ENCODE data around the gene POLH. TPM values are rescaled to one million over a fixed set of nuclear protein-coding genes. Genes with fewer than 3 reads are reported as not detected.
"Not testable (repeated sequence)": the region's sequence is repeated elsewhere in the genome, so short reads cannot be mapped to it uniquely, and the experiment has no call there.

The POLH gene
- total and polyA plus RNA-seq, 5 donors from 2014 or later = 10.4 to 14.7 (median 10.8) TPM

- Histone ChIP-seq H3K36me3 (ENCODE audit: control insufficient read depth, insufficient read depth, low read length) (peaks cover 89% of the 10 kb centered on the region), H3K4me3 (ENCODE audit: low read depth, low read length) (no peak overlapping the region), H3K27me3 (ENCODE audit: control insufficient read depth, insufficient read depth, low read length) (no peaks in the 10 kb centered on the region), H3K9me3 (ENCODE audit: control insufficient read depth in 2 of 2, low read length in 2 of 2) (no peaks in the 10 kb centered on the region), H3K27ac (ENCODE audit: insufficient read depth, low read length, poor library complexity, severe bottlenecking) (no peak overlapping the region), H3K4me1 (ENCODE audit: control insufficient read depth, insufficient read depth, low read length, poor library complexity, severe bottlenecking) (no peaks in the 10 kb centered on the region)
- Mint-ChIP-seq H3K27ac (no peak overlapping the region), H3K27me3 (no peaks in the 10 kb centered on the region), H3K36me3 (peaks cover 40% of the 10 kb centered on the region), H3K9me3 (no peaks in the 10 kb centered on the region), H3K4me3 (no peak overlapping the region), H3K4me1 (peaks cover 0 to 14% (median 3%) of the 10 kb centered on the region in 4 donors)
- DNase-seq = no peak
- ATAC-seq (ENCODE audit: low read depth in 2 of 2) = no peak
Measured at GRCh38 chr6:43547222-43547621, 28.8 kb upstream of the POLH start.

GRCh38 chr6:43557620-43558019, 18.4 kb upstream of the POLH start:
- not testable (repeated sequence) for DNase-seq; H3K27me3 ChIP-seq (ENCODE audit: control insufficient read depth, insufficient read depth, low read length); H3K9me3 ChIP-seq (ENCODE audit: control insufficient read depth in 2 of 2, low read length in 2 of 2); H3K4me1 Mint-ChIP-seq; H3K4me1 ChIP-seq (ENCODE audit: control insufficient read depth, insufficient read depth, low read length, poor library complexity, severe bottlenecking); H3K9me3 Mint-ChIP-seq; H3K27ac ChIP-seq (ENCODE audit: insufficient read depth, low read length, poor library complexity, severe bottlenecking); ATAC-seq (ENCODE audit: low read depth in 2 of 2); H3K4me3 Mint-ChIP-seq; H3K27ac Mint-ChIP-seq; H3K27me3 Mint-ChIP-seq; H3K4me3 ChIP-seq (ENCODE audit: low read depth, low read length)
- H3K36me3 ChIP-seq (ENCODE audit: control insufficient read depth, insufficient read depth, low read length) = peaks cover 84% of the 10 kb centered on the region
- H3K36me3 Mint-ChIP-seq = peaks cover 59% of the 10 kb centered on the region

- Mint-ChIP-seq H3K4me1 (no peaks in the 10 kb centered on the region), H3K36me3 (peaks cover 48% of the 10 kb centered on the region), H3K27ac (peak overlapping the region in 1 of 3 donors; percentile 21), H3K27me3 (no peaks in the 10 kb centered on the region), H3K9me3 (no peaks in the 10 kb centered on the region), H3K4me3 (no peak overlapping the region)
- Histone ChIP-seq H3K36me3 (ENCODE audit: control insufficient read depth, insufficient read depth, low read length) (peaks cover 86% of the 10 kb centered on the region), H3K4me3 (ENCODE audit: low read depth, low read length) (no peak overlapping the region), H3K27ac (ENCODE audit: insufficient read depth, low read length, poor library complexity, severe bottlenecking) (no peak overlapping the region), H3K4me1 (ENCODE audit: control insufficient read depth, insufficient read depth, low read length, poor library complexity, severe bottlenecking) (no peaks in the 10 kb centered on the region), H3K27me3 (ENCODE audit: control insufficient read depth, insufficient read depth, low read length) (no peaks in the 10 kb centered on the region), H3K9me3 (ENCODE audit: control insufficient read depth in 2 of 2, low read length in 2 of 2) (no peaks in the 10 kb centered on the region)
- ATAC-seq (ENCODE audit: low read depth in 2 of 2) = no peak
- no peak for DNase-seq
Measured at GRCh38 chr6:43559328-43559727, 16.7 kb upstream of the POLH start.

DNA sequence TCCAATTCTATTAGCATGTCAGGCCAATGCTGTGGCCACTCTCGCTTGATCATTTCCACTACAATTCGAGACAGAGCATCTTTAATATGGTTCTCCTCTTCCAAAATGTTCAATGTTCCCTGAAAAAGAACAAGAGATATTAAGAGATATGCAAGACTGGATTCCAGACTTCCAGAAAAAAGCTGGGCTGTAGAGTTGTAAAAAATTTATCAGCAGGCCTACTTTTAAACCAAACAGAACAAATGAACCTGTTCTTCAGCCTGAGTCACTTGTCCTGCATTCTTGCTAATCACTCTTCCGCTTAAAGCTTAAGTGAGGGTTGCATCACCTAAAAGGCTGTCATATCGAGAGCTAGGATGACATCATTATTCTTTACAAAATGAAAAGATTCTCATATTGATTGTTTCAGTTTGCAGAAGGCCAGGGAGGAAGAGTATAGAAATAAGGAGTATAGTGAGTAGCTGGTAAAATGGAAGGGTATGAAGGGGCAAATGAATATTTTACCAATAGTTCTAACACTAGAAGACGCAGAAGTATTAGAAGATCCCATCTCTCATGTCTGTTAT, 5.0 kb upstream of the POLH start:
- Histone ChIP-seq H3K27ac (ENCODE audit: insufficient read depth, low read length, poor library complexity, severe bottlenecking) (no peak overlapping the region), H3K36me3 (ENCODE audit: control insufficient read depth, insufficient read depth, low read length) (peaks cover 64% of the 10 kb centered on the region), H3K4me1 (ENCODE audit: control insufficient read depth, insufficient read depth, low read length, poor library complexity, severe bottlenecking) (peaks cover 15% of the 10 kb centered on the region), H3K9me3 (ENCODE audit: control insufficient read depth in 2 of 2, low read length in 2 of 2) (no peaks in the 10 kb centered on the region), H3K4me3 (ENCODE audit: low read depth, low read length) (no peak overlapping the region), H3K27me3 (ENCODE audit: control insufficient read depth, insufficient read depth, low read length) (no peaks in the 10 kb centered on the region)
- DNase-seq (peak in 1 of 3 donors; percentile 54), ATAC-seq (ENCODE audit: low read depth in 2 of 2) (no peak)
- Mint-ChIP-seq H3K27ac (peak overlapping the region in 2 of 3 donors; percentile 4 to 72), H3K27me3 (peaks cover 4% of the 10 kb centered on the region), H3K9me3 (no peaks in the 10 kb centered on the region), H3K4me3 (peak overlapping the region in 2 of 4 donors; percentile 19 to 78), H3K36me3 (peaks cover 24% of the 10 kb centered on the region), H3K4me1 (peaks cover 15 to 16% (median 16%) of the 10 kb centered on the region in 4 donors)

- Histone ChIP-seq H3K36me3 (ENCODE audit: control insufficient read depth, insufficient read depth, low read length) (peaks cover 57% of the 10 kb centered on the region), H3K27ac (ENCODE audit: insufficient read depth, low read length, poor library complexity, severe bottlenecking) (no peak overlapping the region), H3K27me3 (ENCODE audit: control insufficient read depth, insufficient read depth, low read length) (no peaks in the 10 kb centered on the region), H3K4me3 (ENCODE audit: low read depth, low read length) (no peak overlapping the region), H3K4me1 (ENCODE audit: control insufficient read depth, insufficient read depth, low read length, poor library complexity, severe bottlenecking) (peaks cover 25% of the 10 kb centered on the region), H3K9me3 (ENCODE audit: control insufficient read depth in 2 of 2, low read length in 2 of 2) (no peaks in the 10 kb centered on the region)
- ATAC-seq (ENCODE audit: low read depth in 2 of 2) (no peak), DNase-seq (no peak)
- no peak overlapping the region for H3K27ac Mint-ChIP-seq
- H3K36me3 Mint-ChIP-seq = peaks cover 21% of the 10 kb centered on the region
- H3K4me3 Mint-ChIP-seq = peak overlapping the region in 1 of 4 donors; percentile 52
- H3K27me3 Mint-ChIP-seq = peaks cover 4% of the 10 kb centered on the region
- H3K9me3 Mint-ChIP-seq = no peaks in the 10 kb centered on the region
- peaks cover 17 to 23% (median 20%) of the 10 kb centered on the region in 4 donors for H3K4me1 Mint-ChIP-seq
Measured at GRCh38 chr6:43572015-43572414, 4.0 kb upstream of the POLH start.

- Histone ChIP-seq H3K27me3 (ENCODE audit: control insufficient read depth, insufficient read depth, low read length) (no peaks in the 10 kb centered on the region), H3K36me3 (ENCODE audit: control insufficient read depth, insufficient read depth, low read length) (peaks cover 29% of the 10 kb centered on the region), H3K9me3 (ENCODE audit: control insufficient read depth in 2 of 2, low read length in 2 of 2) (no peaks in the 10 kb centered on the region), H3K27ac (ENCODE audit: insufficient read depth, low read length, poor library complexity, severe bottlenecking) (peak overlapping the region; percentile 35), H3K4me3 (ENCODE audit: low read depth, low read length) (peak overlapping the region; percentile 96), H3K4me1 (ENCODE audit: control insufficient read depth, insufficient read depth, low read length, poor library complexity, severe bottlenecking) (peaks cover 34% of the 10 kb centered on the region)
- Mint-ChIP-seq H3K4me3 (peak overlapping the region; percentile 95 to 98 (median 96)), H3K4me1 (peaks cover 29 to 47% (median 38%) of the 10 kb centered on the region in 4 donors), H3K36me3 (peaks cover 10% of the 10 kb centered on the region), H3K9me3 (no peaks in the 10 kb centered on the region), H3K27me3 (peaks cover 4% of the 10 kb centered on the region), H3K27ac (peak overlapping the region; percentile 91 to 95 (median 94))
- no peak for DNase-seq
- no peak for ATAC-seq (ENCODE audit: low read depth in 2 of 2)
Measured at GRCh38 chr6:43575105-43575771, 747 bp upstream of the POLH start.

- Mint-ChIP-seq H3K4me3 (peak overlapping the region; percentile 2 to 82 (median 46)), H3K9me3 (no peaks in the 10 kb centered on the region), H3K36me3 (peaks cover 14% of the 10 kb centered on the region), H3K27me3 (no peaks in the 10 kb centered on the region), H3K4me1 (peaks cover 21 to 51% (median 34%) of the 10 kb centered on the region in 4 donors), H3K27ac (peak overlapping the region in 2 of 3 donors; percentile 13 to 38)
- Histone ChIP-seq H3K4me1 (ENCODE audit: control insufficient read depth, insufficient read depth, low read length, poor library complexity, severe bottlenecking) (peaks cover 35% of the 10 kb centered on the region), H3K4me3 (ENCODE audit: low read depth, low read length) (peak overlapping the region; percentile 13), H3K9me3 (ENCODE audit: control insufficient read depth in 2 of 2, low read length in 2 of 2) (no peaks in the 10 kb centered on the region), H3K36me3 (ENCODE audit: control insufficient read depth, insufficient read depth, low read length) (peaks cover 6% of the 10 kb centered on the region), H3K27me3 (ENCODE audit: control insufficient read depth, insufficient read depth, low read length) (no peaks in the 10 kb centered on the region), H3K27ac (ENCODE audit: insufficient read depth, low read length, poor library complexity, severe bottlenecking) (no peak overlapping the region)
- DNase-seq (no peak), ATAC-seq (ENCODE audit: low read depth in 2 of 2) (no peak)
Measured at GRCh38 chr6:43578748-43579147, 2.8 kb downstream of the POLH start.

DNA sequence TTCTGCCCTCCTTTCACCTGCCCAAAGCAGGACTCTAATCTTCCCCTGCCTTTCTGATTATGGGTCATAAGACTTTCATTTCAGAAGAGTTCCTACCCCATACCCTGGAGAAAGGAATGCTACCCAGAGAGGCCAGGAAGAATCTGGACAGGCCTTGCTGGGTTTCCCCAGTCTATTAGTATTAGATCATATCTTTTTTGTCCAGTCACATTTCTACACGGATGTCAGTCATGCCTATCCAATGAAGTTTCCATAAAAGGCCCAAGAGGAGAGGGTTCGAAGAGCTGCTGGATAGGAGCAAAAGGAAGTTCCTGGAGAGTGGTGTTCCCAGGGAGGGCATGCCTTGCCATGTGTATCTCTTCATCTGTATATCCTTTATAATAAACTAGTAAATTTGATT, 3.2 kb downstream of the POLH start:
- Mint-ChIP-seq H3K9me3 (no peaks in the 10 kb centered on the region), H3K27ac (peak overlapping the region in 2 of 3 donors; percentile 13 to 38), H3K4me1 (peaks cover 25 to 55% (median 36%) of the 10 kb centered on the region in 4 donors), H3K4me3 (peak overlapping the region in 3 of 4 donors; percentile 2 to 82 (median 34)), H3K36me3 (peaks cover 18% of the 10 kb centered on the region), H3K27me3 (no peaks in the 10 kb centered on the region)
- H3K27me3 ChIP-seq (ENCODE audit: control insufficient read depth, insufficient read depth, low read length) = no peaks in the 10 kb centered on the region
- no peak overlapping the region for H3K27ac ChIP-seq (ENCODE audit: insufficient read depth, low read length, poor library complexity, severe bottlenecking)
- peaks cover 38% of the 10 kb centered on the region for H3K4me1 ChIP-seq (ENCODE audit: control insufficient read depth, insufficient read depth, low read length, poor library complexity, severe bottlenecking)
- H3K36me3 ChIP-seq (ENCODE audit: control insufficient read depth, insufficient read depth, low read length) = peaks cover 6% of the 10 kb centered on the region
- ATAC-seq (ENCODE audit: low read depth in 2 of 2) = no peak
- no peak for DNase-seq
- H3K4me3 ChIP-seq (ENCODE audit: low read depth, low read length) = no peak overlapping the region
- no peaks in the 10 kb centered on the region for H3K9me3 ChIP-seq (ENCODE audit: control insufficient read depth in 2 of 2, low read length in 2 of 2)

Data from CD4-positive, CD25-positive, alpha-beta regulatory T cell (primary cell).